Nephron progenitor cell (in vitro differentiated cells): Measurements from ENCODE around the gene CLPSL2.

ENCODE experiments used
- DNase-seq: peaks from one replicate; pipeline ENCODE4 v3.0.0; 2021
- H3K27ac Mint-ChIP-seq: 2 replicates; pipeline ENCODE4 v1.8.0; 2021; ENCODE audit warnings: mild to moderate bottlenecking, moderate library complexity, mixed read lengths
- H3K27me3 Mint-ChIP-seq: 2 replicates; pipeline ENCODE4 v1.8.0; 2021; ENCODE audit warnings: mild to moderate bottlenecking, low read depth, mixed read lengths; ENCODE audit not compliant: poor library complexity
- H3K36me3 Mint-ChIP-seq: 2 replicates; pipeline ENCODE4 v1.8.0; 2021; ENCODE audit warnings: low read depth, mixed read lengths
- H3K4me1 Mint-ChIP-seq: 2 replicates; pipeline ENCODE4 v1.8.0; 2021; ENCODE audit warnings: mixed read lengths
- H3K4me3 Mint-ChIP-seq: 2 replicates; pipeline ENCODE4 v1.8.0; 2021; ENCODE audit warnings: mild to moderate bottlenecking, moderate library complexity, mixed read lengths
- H3K9me3 Mint-ChIP-seq: 2 replicates; pipeline ENCODE4 v1.8.0; 2021; ENCODE audit warnings: mild to moderate bottlenecking, moderate library complexity, mixed read lengths
- TF ChIP-seq, protein P1 (sequence below): fragments of 200-600 bp; sonication (generic); IDR thresholded peaks from 2 replicates; pipeline ENCODE4 v1.5.0; 2021; ENCODE audit warnings: antibody characterized with exemption

CLPSL2 gene

DNA sequence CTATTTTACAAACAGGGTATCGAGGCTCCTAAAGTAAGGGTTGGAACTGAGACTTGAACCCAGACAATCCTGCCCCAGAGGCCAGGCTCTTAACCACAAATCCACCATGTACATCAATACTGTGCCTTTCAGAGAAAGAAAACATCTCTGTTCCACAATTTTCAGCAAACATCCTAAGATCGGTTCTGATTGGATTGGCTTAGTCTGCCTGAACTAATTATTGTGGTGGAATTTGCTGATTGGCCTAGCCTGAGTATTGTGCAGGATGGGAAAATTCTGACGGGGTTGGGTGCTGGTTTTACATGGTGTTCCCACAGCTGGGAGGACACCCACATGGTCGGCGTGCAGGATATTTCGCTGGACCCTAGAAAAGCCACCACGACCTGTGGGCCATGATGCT is 4.3 kb downstream of the CLPSL2 start, which contains the start of gene CLPSL1:
CLPSL1 (plus strand) TSS at position 301 of the 400 bp plus-strand sequence; CDS start at position 393, 92 bp downstream.
- DNase-seq = no peak
- Mint-ChIP-seq H3K27ac (no peak within 1 kb of the TSS), H3K4me3 (no peak within 1 kb of the TSS), H3K27me3 (peaks cover 35% of the 10 kb centered on the region), H3K36me3 (no peaks in the 10 kb centered on the region), H3K9me3 (no peaks in the 10 kb centered on the region), H3K4me1 (peaks cover 11% of the 10 kb centered on the region)
- TF ChIP-seq, protein P1, sequence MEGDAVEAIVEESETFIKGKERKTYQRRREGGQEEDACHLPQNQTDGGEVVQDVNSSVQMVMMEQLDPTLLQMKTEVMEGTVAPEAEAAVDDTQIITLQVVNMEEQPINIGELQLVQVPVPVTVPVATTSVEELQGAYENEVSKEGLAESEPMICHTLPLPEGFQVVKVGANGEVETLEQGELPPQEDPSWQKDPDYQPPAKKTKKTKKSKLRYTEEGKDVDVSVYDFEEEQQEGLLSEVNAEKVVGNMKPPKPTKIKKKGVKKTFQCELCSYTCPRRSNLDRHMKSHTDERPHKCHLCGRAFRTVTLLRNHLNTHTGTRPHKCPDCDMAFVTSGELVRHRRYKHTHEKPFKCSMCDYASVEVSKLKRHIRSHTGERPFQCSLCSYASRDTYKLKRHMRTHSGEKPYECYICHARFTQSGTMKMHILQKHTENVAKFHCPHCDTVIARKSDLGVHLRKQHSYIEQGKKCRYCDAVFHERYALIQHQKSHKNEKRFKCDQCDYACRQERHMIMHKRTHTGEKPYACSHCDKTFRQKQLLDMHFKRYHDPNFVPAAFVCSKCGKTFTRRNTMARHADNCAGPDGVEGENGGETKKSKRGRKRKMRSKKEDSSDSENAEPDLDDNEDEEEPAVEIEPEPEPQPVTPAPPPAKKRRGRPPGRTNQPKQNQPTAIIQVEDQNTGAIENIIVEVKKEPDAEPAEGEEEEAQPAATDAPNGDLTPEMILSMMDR = no peak

DNA sequence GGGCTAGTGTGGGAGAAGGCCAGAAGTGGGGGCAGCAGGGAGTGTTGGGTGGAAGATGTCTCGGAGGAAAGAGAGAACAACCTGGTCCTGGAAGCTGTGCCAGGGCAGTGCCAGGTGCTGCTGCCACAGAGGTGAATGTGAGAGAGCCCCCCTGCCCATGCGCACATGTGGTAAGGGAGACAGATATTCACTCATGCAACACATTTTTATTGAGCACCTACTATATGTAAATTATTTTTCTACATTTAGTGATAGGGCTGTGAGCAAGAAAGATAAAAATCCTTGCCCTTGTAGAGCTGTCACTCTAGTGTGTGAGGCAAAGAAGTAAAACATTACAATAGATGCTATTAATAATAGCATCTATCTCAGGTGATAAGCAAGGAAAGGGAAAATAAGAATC is 4.9 kb downstream of the CLPSL2 start:
- no peak for DNase-seq
- Mint-ChIP-seq H3K4me3 (no peak overlapping the region), H3K27me3 (peaks cover 34% of the 10 kb centered on the region), H3K9me3 (no peaks in the 10 kb centered on the region), H3K27ac (no peak overlapping the region), H3K36me3 (no peaks in the 10 kb centered on the region), H3K4me1 (peaks cover 10% of the 10 kb centered on the region)
- TF ChIP-seq, protein P1 = no peak

DNA sequence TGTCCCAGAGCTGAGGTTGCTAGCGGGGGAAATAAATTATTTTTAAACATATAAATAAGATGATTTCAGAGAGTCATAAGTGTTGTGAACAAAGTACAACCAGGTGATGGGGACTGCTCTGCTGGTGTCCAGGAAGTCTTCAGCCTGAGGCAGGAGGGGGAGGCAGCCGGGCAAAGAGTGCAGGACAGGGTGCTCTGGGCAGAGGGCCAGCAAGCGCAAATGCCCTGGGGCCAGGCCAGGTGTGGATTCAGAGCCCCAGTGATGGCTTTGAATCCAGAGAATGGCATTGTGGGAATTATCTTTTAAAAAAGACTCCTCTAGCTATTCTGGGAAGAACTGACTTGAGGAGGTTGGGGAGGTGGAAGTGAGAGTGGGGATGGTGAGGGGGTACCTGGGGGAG is 6.0 kb downstream of the CLPSL2 start:
- H3K27me3 Mint-ChIP-seq = peaks cover 34% of the 10 kb centered on the region
- TF ChIP-seq, protein P1 = no peak
- no peak overlapping the region for H3K4me3 Mint-ChIP-seq
- H3K36me3 Mint-ChIP-seq = no peaks in the 10 kb centered on the region
- DNase-seq = no peak
- H3K9me3 Mint-ChIP-seq = no peaks in the 10 kb centered on the region
- peaks cover 4% of the 10 kb centered on the region for H3K4me1 Mint-ChIP-seq
- H3K27ac Mint-ChIP-seq = no peak overlapping the region

DNA sequence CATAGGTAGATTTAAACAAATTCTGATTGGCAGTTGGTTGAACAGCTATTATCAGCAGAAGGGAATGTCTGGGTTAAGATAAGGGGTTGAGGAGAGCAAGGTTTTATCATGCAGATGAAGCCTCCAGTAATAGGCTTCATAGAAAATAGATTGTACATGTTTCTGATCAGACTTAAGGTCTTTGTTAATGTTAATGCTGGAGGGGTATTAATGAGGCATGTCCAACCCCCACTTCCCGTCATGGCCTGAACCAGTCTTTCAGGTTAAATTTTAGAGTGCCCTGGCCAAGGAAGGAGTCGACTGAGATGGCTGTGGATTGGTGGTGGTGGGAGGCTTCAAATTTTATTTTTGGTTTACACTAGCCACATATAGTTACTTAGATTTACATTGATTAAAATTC is 7.8 kb downstream of the CLPSL2 start:
- H3K4me1 Mint-ChIP-seq = no peaks in the 10 kb centered on the region
- no peak overlapping the region for H3K4me3 Mint-ChIP-seq
- no peaks in the 10 kb centered on the region for H3K9me3 Mint-ChIP-seq
- no peak overlapping the region for H3K27ac Mint-ChIP-seq
- TF ChIP-seq, protein P1 = no peak
- no peaks in the 10 kb centered on the region for H3K36me3 Mint-ChIP-seq
- no peak for DNase-seq
- H3K27me3 Mint-ChIP-seq = peaks cover 36% of the 10 kb centered on the region

DNA sequence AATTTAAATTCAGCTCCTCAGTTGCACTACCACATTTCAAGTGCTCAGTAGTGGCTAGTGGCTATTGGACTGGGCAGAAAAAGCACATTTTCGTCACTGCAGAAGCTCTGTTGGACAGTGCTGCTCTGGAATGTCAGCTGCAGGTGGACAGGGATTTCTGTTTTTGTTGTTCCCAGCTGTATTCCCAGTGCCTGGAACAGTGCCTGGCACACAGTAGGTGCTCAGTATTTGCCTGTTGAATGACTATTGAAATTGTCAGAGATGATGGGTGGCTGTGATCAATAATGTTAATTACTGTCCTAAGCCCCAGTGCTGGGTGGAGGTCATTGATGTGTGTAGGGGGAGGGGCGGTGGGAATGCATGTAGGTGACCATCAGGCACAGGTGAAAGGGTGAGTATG is 9.9 kb downstream of the CLPSL2 start:
- TF ChIP-seq, protein P1 = no peak
- H3K27ac Mint-ChIP-seq = no peak overlapping the region
- H3K27me3 Mint-ChIP-seq = peaks cover 37% of the 10 kb centered on the region

DNA sequence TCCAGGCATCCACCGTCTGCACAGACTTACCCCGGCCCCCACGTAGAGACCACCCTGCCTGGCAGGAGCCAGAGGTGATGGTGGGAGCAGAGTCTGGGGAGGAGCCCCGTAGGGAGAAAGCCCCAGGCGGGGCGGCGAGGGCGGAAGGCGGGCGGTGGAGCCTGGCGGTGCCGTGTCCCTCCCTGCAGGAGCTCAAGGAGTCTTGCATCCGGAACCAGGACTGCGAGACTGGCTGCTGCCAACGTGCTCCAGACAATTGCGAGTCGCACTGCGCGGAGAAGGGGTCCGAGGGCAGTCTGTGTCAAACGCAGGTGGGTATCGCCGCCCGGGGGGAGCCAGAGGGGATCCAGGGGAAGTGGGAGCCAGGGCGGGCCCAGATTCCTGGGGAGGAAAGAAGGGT is 10.4 kb downstream of the CLPSL2 start:
- H3K27ac Mint-ChIP-seq = no peak overlapping the region
- TF ChIP-seq, protein P1 = no peak
- DNase-seq = no peak

More for the DNA sequence above, 9.9 kb downstream of the CLPSL2 start:
- no peaks in the 10 kb centered on the region for H3K4me1 Mint-ChIP-seq
- H3K4me3 Mint-ChIP-seq = no peak overlapping the region
- H3K9me3 Mint-ChIP-seq = no peaks in the 10 kb centered on the region
- H3K36me3 Mint-ChIP-seq = no peaks in the 10 kb centered on the region
- DNase-seq = no peak

More for the DNA sequence above, 10.4 kb downstream of the CLPSL2 start:
- Mint-ChIP-seq H3K4me1 (no peaks in the 10 kb centered on the region), H3K27me3 (peaks cover 37% of the 10 kb centered on the region), H3K4me3 (no peak overlapping the region), H3K36me3 (no peaks in the 10 kb centered on the region), H3K9me3 (no peaks in the 10 kb centered on the region)
